Left ventricle myocardium inferior (tissue), 1 donor: Measurements from ENCODE around the gene PCARE. TPM values are rescaled to one million over a fixed set of nuclear protein-coding genes. Genes with fewer than 3 reads are reported as not detected.

Experiments
- DNase-seq: peaks from one replicate; pipeline ENCODE4 v3.0.0-alpha.2; 2020
- H3K27ac ChIP-seq: fragments of 200-600 bp; replicated peaks from 2 replicates; pipeline ENCODE4 v1.8.0; 2021
- H3K27me3 ChIP-seq: fragments of 200-600 bp; 2 replicates; pipeline ENCODE4 v1.8.0; 2021; ENCODE audit warnings: low read depth
- H3K36me3 ChIP-seq: fragments of 200-600 bp; 2 replicates; pipeline ENCODE4 v1.8.0; 2021
- H3K4me1 ChIP-seq: fragments of 200-600 bp; 2 replicates; pipeline ENCODE4 v1.8.0; 2021
- H3K4me3 ChIP-seq: fragments of 200-600 bp; 2 replicates; pipeline ENCODE4 v1.8.0; 2021; ENCODE audit warnings: mild to moderate bottlenecking, moderate library complexity
- H3K9me3 ChIP-seq: fragments of 200-600 bp; replicated peaks from 2 replicates; pipeline ENCODE4 v1.8.0; 2021
- CTCF ChIP-seq: fragments of 200-600 bp; IDR thresholded peaks from 2 replicates; pipeline ENCODE4 v1.8.0; 2021; ENCODE audit warnings: antibody characterized with exemption, mild to moderate bottlenecking, borderline replicate concordance
- intact Hi-C: fragments of 100-400 bp; cut with micrococcal nuclease; formaldehyde crosslinking; loops from one replicate; pipeline ENCODE4 v1.11.0; 2022
- total RNA-seq: library from RNA; stranded (reverse); fragmentation: NEBNext Ultra II Directional; extraction: Animal tissue kit (Norgen Biotek cat#: 25700); gene quantifications from one replicate; pipeline ENCODE4 v1.2.1, GENCODE V29; 2021
- donor health status: DM: no; HTN: yes; CAD: no; lungs with severe emphysema.

The PCARE gene
- total RNA-seq, 1 donor from 2014 or later, result 0.74 TPM

DNA sequence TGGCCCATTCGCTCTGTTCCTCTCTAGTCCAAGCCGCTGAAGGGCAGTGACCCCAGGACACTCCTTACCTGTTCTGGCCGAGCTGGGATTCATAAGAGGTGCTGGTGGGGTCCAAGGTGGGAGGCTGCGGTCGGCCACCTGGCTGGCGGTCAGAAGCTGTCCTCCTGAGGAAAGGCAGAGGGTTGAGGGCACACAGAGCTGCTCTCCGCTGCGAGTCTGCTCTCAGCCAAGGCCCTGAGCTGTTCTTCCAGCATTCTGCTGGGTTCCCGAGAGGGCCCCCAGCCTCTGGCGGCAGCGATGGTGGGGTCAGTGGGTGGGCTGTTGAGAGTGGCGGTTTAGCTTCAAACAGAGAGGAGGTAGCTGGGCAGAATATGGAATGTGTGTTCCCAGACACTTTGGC, 3.8 kb downstream of the PCARE start:
- no peak for DNase-seq
- Histone ChIP-seq H3K4me1 (peaks cover 26% of the 10 kb centered on the region), H3K4me3 (no peak overlapping the region), H3K27ac (no peak overlapping the region), H3K36me3 (no peaks in the 10 kb centered on the region), H3K9me3 (no peaks in the 10 kb centered on the region), H3K27me3 (peaks cover 6% of the 10 kb centered on the region)
- intact Hi-C loops, result no loop called here
- no peak for TF ChIP-seq CTCF

GRCh38 chr2:29068513-29068912, 5.8 kb downstream of the PCARE start:
- intact Hi-C loops, result no loop called here
- no peak for TF ChIP-seq CTCF
- Histone ChIP-seq H3K4me1 (peaks cover 18% of the 10 kb centered on the region), H3K27ac (no peak overlapping the region), H3K4me3 (no peak overlapping the region), H3K36me3 (no peaks in the 10 kb centered on the region), H3K27me3 (peaks cover 6% of the 10 kb centered on the region), H3K9me3 (no peaks in the 10 kb centered on the region)
- no peak for DNase-seq

GRCh38 chr2:29066997-29067605, 7.2 kb downstream of the PCARE start:
- DNase-seq, result no peak
- intact Hi-C loops, result no loop called here
- Histone ChIP-seq H3K4me3 (no peak overlapping the region), H3K27ac (no peak overlapping the region), H3K9me3 (no peaks in the 10 kb centered on the region), H3K27me3 (no peaks in the 10 kb centered on the region), H3K4me1 (peaks cover 16% of the 10 kb centered on the region), H3K36me3 (no peaks in the 10 kb centered on the region)
- TF ChIP-seq CTCF, result no peak

- Histone ChIP-seq H3K9me3 (no peaks in the 10 kb centered on the region), H3K4me3 (no peak overlapping the region), H3K4me1 (peaks cover 12% of the 10 kb centered on the region), H3K27me3 (no peaks in the 10 kb centered on the region), H3K36me3 (no peaks in the 10 kb centered on the region), H3K27ac (no peak overlapping the region)
- no peak for TF ChIP-seq CTCF
- intact Hi-C loops, result no loop called here
- no peak for DNase-seq
Observed at GRCh38 chr2:29066271-29066860, 8.0 kb downstream of the PCARE start.

- no peak overlapping the region for H3K4me3 ChIP-seq
- no peaks in the 10 kb centered on the region for H3K9me3 ChIP-seq
- no peaks in the 10 kb centered on the region for H3K36me3 ChIP-seq
- peak overlapping the region; percentile 42 for H3K27ac ChIP-seq
- TF ChIP-seq CTCF, result no peak
- peaks cover 12% of the 10 kb centered on the region for H3K4me1 ChIP-seq
- DNase-seq, result no peak
- H3K27me3 ChIP-seq, result no peaks in the 10 kb centered on the region
- intact Hi-C loops, result no loop called here
Observed at GRCh38 chr2:29065068-29065811, 9.1 kb downstream of the PCARE start.
